ENCODE results near the gene CHRM2.

The CHRM2 gene

DNA sequence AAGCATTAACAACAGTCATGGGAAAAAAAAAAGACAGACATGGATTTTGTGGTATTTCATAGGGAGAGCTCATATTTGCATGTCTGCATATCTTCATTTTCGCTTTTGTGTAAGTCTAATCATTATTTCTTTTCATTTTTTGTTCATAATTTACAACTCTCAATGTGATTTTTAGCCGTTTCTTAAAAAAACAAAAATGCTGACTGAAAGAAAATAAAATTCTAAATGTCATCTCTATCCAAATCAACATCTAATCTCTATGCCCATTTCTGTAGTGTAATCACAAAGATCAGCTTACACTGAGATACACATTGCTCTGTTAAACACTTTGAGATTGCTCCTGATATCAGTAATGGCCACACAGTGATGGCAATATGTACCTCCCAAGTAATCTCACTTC, 29.2 kb downstream of the CHRM2 start:
- no peak for DNase-seq

DNA sequence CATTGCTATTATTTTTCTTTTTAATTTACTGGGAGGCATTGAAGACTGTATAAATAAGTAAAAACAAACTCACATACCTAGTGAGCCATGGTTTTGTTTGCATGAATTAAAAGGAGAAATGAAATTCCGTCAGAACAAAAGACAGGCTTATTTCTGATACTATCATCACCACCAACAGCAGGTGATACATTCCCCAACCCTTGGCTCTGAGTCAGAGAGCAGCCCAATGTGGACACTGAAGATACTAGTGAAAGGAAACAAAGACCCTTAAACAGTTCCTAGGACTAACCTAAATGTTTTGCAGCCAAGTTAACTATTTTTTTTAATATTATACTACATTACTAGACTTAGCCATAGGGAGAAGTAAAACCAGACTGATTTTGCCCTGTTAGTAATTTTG, 31.6 kb downstream of the CHRM2 start:
- no peak for DNase-seq

DNA sequence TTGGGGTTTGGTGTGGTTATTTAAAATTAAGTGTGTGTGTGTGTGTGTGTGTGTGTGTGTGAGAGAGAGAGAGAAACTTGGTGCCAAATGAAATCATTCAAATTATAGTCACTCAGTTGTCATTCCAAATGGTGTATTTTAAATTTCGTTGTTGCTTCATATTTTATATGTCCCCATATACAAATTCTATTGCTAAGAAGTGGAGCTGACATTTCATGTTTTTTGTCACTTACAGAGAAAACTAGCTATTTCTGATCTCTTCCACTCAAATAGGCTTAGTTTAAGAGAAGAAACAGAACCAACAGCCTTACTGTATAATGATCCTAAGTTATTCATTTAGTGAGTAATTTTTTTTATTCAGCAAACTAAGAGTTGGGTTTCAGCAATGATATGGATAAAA, 42.3 kb downstream of the CHRM2 start:
- DNase-seq = no peak

DNA sequence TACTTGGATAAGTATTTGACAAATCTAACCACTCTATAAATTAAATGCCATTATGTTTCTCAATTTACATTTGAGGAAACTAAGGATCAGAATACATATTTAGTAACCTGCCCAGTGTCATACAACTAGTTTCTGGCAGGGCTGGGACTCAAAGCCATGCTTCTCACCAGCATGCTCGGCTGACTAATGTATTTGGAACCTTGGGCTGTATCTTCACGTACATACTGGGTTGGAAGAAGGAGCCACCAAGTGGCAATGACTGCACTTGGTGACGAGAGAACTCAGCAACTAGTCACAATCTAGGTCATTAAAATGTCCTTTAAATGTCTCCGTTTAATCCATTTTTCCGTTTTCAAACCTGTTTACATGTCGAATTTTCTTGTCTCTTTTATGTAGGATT, 42.9 kb downstream of the CHRM2 start:
- no peak for DNase-seq

DNA sequence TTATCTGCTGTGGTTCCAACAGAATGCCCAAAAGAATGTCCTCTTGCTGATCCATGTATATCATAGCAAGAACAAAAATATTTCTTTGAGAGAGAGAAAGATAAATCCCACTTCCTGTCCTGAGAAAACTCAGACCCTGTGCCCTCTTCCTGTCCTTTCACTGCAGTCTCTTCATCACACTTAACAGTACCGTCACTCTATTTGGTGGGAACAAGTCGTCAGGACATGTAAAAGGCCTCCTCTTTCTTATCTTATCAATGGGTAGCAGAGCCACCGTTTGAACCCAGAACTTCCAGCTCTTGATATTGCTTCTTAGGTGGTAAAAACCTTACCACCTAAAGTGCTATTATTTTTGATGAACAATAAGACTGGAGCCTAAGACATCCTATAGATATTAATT, 43.9 kb downstream of the CHRM2 start:
- no peak for DNase-seq

DNA sequence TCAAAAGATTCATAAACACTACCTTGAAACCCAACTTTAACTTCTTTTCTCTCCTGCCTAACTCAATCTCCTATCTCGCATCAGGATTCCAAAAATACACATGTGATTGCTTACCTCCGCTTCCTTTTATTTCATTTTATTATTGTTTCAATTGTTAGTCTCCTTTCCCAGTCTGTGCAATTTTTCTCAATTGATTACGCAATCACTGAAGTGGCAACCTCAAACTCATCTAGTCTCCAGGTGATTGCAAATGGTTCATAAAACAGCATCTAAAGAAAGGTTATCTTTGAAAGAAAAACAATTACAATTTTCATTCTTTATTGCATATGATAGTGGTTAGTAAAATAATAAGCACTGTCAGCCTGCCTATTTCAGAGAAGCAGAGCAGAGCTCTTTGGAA, 45.6 kb downstream of the CHRM2 start:
- no peak for DNase-seq

DNA sequence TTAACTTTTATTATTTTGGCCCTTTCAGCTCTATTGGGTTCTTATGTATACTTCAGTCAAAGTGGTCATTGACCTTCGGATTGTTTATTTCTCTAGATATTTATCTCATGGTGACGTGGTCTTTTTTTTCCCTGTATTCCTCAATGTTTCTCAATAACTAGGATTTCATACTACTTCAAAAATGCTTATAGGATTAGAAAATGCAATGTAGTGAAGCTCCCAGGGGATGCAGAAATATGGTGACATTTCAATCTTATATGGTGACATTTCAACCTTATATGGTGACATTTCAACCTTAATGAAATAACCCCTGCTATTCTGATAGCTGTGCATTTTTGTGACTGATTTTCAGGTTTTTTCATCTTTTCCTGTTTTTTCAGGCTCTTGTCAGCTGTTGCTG, 51.4 kb downstream of the CHRM2 start:
- no peak for DNase-seq

DNA sequence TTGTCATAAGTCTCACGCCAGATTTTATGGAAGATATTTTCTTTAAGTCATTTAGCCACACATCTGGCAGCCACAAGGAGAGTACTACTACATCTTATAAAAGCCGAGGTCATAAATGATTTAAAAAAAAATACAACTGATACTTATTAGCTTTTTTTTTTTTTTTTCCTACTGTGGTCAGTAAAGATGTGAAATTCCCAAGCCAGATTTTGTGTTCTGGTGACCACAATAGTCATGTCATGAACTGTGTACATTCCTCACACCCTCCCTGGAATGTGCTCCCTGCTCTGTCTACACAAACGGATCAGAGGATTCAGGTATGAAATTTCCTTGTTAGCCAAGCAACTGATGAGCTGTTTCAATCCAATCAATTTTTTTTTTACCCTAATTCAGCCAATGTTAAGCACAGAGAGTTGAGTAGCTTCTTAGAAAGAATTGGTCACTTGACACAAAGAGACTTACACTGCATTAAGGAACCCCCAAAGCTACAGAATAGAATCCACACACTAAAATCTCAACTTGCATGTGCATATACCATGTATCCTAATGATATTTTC, 54.7 kb downstream of the CHRM2 start:
- no peak for DNase-seq

DNA sequence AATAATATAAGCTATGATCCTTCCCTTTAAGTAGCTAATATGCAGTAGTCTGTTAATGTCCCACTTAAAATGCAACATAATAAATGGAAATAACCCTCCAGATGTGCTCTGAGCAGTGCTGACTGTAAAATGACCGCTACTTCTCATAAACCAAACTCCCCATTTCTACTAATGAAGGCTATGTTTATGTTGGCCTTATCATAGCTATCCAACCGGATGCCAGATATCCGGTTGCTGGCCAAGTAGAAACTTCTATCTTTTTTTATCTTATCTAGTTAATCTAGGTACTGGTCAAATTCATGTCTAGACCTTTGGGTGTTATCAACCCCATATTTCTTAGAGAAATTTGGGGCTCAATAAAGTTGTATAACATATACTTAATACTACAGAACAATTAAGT, 56.6 kb downstream of the CHRM2 start:
- no peak for DNase-seq

DNA sequence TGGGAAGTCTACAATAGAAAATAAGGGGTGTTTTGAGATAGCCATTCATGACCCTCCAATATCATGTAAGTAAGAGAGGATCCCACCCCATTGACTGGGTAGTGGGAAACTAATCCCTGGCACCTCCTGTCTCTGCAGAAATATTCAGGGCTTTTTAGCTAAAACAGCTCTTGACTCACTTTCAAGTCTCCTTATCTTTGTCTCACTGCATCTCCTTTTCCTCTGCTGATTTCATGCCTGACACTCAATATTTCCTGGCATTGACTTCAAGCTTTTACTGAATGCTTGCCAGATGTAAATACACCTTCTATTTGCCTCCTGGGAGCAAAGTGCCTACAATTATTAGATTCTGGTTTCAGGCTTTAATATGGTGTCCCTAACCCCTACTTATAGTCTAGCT, 57.1 kb downstream of the CHRM2 start:
- no peak for DNase-seq

DNA sequence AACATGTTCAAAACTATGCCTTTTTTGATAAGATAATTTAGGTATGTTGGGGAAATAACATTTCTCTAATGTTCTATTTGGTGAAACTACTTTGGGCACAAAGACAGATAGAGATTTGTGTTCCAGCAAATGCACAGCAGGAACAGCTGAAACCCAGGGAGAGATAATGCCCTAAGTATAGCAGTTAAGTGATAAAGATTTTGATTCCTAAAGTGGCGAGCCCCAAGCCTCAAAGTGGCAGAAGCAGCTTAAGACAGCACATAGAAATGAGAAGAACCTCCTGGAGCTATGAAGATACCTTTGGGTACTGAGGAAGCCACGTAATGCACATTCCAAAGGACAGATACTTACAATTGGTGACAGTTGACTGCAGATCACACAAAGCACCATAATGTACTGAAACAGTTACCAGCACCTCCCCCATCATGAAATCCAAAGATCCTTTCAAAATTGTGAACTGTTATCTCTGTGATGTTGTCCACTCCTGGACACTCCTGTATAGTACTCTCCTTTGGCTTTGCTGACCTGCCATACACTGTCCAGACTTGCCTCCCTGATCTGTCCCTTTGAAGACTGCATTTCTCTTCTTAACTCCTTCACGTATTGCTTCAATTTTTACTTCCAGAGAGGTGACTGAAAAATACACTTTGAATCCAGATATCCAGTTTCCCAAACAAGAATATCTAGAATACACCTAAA, 62.9 kb downstream of the CHRM2 start:
- DNase-seq = no peak

DNA sequence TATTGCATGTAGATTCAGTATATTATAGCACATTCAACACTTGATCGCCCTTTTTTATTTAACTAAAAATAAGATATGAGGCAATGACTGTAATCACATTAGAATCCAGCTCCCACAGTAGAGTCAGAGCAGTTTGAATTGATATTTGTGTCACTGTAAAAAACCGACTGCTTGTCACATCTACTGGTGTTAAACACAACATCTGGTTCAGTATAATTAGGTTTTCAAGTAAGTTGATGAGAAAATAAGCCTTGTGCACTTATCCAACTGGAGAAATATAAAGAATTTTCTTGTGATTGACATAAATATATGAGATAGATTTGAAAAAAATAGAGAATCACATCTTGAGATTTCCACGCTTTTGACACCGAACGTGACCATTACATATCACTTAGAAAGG, 69.0 kb downstream of the CHRM2 start:
- no peak for DNase-seq

DNA sequence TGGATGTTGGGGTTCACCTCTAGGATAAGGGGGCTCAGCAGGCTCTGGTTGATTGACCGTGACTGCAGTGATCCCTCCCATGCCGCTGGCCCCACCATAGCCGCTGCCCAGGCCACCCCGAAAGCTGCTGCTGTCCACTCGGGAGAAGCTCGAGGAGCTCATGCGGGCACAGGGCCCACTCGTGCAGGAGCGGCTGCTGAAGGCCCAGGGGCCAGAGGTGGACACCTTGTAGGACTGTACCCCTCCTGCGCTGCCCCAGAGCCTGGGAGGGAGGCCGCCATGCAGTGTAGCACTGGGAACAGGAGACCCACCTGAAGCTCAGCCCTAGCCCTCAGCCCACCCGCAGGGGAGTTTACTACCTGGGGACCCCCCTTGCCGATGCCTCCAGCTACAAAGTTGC, 70.0 kb downstream of the CHRM2 start:
- no peak for DNase-seq

DNA sequence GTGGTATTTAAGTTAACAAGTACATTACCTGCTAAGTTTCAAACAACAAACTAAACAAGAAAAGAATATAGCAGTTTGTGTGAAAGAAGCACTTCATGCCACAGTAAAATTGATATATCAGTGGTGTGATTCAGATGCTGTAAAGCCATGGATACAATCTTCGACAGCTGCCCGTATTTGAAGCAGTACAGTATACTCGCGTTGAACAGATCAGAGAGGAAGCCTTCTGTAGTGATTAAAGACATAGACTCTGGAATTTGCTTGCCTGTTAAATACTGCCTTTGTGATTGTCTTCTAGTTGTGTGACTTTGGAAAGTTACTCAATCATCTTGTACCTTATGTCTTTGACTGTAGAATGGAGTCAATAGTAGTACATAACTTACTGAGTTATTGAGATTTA, 71.7 kb downstream of the CHRM2 start:
- no peak for DNase-seq

DNA sequence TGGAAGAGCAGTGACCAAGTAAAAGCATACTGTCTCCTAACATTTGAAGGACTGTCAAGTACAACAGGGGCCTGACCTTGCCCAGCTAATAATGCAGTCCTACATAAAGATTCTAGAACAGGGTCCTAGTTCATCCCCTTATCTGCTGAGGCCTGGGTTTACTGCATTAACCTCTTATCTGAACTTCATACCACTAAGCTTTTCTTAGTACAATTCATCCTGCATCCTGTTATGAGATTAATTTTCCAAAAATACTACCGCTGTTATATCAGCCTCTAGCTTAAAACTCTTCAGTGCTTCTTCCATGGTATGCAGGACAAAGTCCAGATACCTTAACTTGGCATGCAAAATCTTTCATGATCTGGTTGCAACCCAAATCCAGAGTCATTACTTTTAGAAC, 72.5 kb downstream of the CHRM2 start:
- DNase-seq = no peak

DNA sequence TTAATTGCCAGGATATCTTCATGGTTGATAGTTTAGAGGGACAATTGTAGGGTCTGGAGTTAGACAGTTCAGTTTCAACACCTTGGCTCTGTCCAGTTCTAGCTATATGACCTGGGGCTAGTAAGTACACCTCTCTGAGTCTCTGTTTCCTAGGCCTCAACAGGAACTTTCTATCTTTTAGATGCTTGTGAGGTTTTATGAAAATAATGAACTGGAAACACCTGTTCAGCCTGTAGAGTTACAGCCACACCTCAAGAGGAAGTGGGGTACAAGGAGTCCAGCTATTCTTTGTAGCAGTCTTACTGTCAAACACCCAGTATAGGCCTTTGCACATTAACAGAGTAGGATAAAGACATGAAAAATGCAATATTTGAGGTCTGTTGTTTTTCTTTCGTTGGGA, 73.4 kb downstream of the CHRM2 start:
- DNase-seq = no peak

DNA sequence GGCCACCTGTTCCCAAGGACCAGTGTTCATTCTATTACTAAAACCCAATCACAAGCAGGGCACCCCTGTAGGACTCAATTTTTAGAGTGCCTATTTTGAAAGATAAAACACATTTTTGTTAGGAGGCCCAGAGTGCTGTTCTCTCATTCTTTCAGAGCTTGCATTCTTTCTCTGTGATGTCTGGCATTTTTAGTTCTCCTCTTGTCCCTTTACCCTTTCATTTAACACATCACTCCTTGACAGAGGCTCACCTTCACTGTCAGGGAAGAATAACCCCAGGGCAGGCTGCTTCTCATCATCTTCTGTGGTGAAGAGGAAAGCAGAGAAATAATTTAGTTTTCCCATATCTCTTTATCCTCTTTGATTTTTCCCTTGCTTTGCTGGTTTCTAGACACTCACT, 73.9 kb downstream of the CHRM2 start:
- DNase-seq = no peak

DNA sequence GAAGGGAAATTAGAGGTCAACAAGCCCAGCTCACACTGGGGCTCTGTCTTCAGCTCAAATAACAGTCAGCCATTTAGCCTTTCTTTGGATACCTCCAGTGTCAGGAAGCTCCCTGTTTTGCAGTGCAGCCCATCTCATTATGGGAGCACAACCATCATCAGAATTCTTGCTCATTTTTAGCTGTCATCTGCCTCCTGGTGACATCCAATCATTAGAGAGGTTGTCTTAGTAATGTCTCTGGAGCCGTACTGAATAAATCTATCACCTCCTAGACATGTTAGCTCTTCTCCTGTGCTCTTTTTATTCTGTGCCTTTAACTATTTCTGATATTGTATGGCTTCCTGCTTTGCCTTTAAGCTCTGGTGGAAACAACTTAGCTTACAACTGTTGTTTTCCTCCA, 74.5 kb downstream of the CHRM2 start:
- no peak for DNase-seq

DNA sequence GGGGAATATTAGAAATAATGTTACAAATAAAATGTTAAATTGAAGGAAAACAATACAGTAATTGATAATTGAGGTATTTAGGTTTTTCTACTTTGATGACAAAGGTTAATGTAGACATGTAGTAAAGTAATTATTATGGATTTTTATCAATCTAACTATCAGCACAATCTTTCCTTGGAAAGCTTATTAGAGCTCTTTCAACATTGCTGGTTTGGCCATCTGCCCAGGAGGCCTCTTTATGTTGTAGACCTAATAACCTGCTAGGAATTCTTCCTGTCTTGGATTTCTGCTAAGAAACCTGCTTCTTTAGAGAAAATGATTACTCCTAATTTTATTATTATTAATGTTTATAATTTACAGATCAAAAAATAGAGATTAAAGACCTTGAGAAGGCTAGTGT, 78.9 kb downstream of the CHRM2 start:
- DNase-seq = no peak

DNA sequence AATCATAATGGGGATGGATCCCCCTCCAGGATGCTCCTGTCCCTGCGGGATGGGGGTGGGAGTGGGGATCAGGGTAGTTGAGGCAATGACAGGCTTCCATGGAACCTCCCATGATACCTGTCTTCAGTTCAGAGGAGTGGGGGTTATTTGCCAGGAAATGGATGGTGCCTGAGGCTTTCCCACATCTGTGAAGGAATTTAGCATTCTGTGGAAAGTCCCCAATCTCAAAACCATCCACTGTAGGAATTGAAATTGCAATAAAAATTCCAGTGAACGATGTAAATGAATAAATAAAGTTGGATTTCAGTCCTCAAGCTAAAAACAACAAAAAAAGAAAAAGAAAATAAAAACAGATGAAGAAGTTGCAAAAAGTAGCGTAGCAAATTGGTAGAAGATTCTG, 81.9 kb downstream of the CHRM2 start:
- no peak for DNase-seq

DNA sequence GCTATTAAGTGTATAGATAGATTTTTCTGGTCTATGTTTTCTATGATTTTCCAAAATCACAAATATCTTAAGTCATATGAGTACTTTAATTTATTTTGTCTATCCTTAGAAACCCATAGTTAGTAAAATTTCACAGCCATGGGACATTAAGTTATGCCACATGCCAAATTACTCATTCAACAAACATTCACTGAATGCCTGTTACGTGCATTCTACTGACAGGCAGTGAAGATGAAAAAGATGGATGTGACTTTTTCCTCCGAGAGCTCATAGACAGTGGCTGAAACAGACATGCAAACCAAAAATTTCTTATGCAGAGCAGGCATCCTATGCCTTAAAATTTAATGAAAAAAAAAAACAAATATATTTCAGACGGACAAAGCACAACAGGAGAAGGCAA, 84.9 kb downstream of the CHRM2 start:
- DNase-seq = no peak

DNA sequence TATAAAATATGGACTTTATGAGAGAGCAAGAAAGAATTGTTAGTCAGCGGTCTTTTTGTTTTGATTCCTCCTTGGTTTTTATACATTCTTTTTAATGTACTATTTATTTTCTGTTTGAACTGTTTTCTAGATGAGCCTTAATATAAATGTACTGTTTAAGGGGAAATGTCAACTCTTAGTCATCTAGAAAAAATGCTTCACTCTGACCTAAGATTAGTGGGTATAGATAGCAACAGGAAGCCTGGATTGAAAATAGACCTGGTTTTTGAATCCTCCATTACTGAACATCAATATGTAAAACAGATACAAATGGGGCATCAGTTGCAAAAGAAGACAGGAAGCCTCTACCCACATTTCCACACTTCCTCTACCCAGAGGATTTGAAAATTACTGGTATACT, 87.8 kb downstream of the CHRM2 start:
- DNase-seq = no peak

DNA sequence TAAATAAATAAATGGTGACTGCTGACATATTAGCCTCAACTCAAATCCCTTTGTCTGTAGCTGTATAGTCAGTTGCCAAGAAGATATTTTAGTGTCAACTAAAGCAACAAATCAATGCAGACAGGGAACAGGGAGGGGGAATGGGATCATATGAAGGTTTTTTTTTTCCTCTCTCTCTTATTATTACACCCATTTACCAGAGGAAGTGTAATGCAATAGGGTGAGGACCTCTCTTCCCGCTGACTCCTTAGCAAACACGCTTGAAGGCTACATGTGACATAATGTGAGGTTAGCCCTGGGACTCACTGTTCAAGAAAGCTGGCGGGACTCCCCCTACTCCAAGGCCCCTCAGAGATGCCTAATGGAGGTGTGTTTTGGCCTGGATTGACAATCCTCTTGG, 88.2 kb downstream of the CHRM2 start:
- DNase-seq = no peak

DNA sequence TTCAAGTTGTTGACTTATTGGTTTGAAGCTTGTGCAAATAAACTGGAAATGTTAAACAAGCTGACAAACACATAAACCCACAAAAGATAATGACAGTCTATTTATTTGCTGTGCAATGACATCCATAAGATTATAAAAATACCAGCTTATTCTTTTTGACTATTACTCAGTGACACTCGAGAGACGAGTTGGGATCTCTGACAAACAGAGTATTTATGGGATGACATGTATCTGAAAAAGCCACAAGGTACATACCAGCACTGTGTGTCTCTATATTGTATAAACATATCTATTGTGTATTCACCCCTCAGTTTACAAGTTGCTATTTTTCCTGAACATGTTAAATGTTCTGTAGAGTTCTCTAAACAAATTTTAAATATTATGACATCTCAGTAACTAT, 88.9 kb downstream of the CHRM2 start:
- no peak for DNase-seq

DNA sequence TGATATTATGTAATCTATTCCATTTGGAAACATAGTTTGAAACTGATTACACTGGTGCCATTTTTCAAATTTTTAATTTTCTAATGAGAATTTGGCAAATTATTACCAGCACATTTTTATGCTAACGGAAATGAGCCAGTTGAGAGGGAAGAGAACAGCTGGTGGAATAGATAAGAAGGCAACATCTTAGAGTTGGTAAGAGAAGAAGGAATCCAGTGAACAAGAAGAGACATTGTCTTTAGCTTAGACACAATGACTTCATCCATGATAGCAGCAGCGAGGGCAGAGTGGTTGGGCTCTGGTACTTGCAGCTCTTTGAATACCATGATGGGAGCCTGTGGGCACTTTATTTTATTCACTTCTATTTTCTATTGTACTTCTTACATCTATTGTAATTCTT, 89.6 kb downstream of the CHRM2 start:
- no peak for DNase-seq

DNA sequence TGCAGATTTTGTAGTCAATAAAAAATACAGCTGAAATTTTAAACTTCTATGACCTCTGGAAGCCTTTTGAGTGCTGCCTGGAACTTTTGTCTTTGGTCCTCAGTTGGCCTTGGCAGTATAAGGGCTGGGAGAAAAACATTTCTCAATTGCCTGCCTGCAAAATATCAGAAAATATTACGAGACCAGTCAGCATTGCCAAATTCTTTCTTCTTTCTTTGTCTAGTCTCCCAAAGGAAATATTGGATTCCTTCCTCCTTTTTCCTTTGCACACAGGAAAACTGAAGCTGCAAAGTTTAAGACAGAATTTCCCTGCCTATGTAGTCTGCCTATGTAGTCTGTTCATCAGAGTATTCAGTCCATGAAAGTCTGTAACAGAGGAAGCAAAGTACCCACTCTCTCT, 95.9 kb downstream of the CHRM2 start:
- DNase-seq = no peak
